Gastrocnemius medialis (tissue), 4 donors: ENCODE measurements around the gene POMGNT1. TPM values are rescaled to one million over a fixed set of nuclear protein-coding genes. Genes with fewer than 3 reads are reported as not detected.

Source experiments
- ATAC-seq, 2 donors: fragments of 150-250 bp; one replicate each; pipeline ENCODE4 v1.9.1; 2016
- DNase-seq, 2 donors: peaks; one replicate each; pipeline ENCODE4 v3.0.0-alpha.2; 2019
- H3K27ac ChIP-seq, 4 donors: fragments of 200-600 bp; sonication (generic); 1 replicate in 1 of 4; 2 replicates in 3 of 4; pipeline ENCODE4 v1.5.1; 2016 to 2018; ENCODE audit warnings: mild to moderate bottlenecking in 2 of 4, moderate library complexity in 1 of 4
- H3K27me3 ChIP-seq, 3 donors: fragments of 200-600 bp; sonication (generic) in 2 of 3; 1 replicate in 1 of 3; 2 replicates in 2 of 3; pipeline versions ENCODE4 v1.5.1 to v1.6.0; 2016 to 2019; ENCODE audit warnings: mild to moderate bottlenecking in 1 of 3, moderate library complexity in 1 of 3
- H3K36me3 ChIP-seq, 2 donors: fragments of 200-600 bp; sonication (generic) in 1 of 2; one replicate each; pipeline ENCODE4 v1.5.1; 2017 to 2018
- H3K4me1 ChIP-seq, 2 donors: fragments of 200-600 bp; sonication (generic) in 1 of 2; one replicate each; pipeline ENCODE4 v1.5.1; 2016 to 2017; ENCODE audit warnings: mild to moderate bottlenecking in 2 of 2
- H3K4me3 ChIP-seq, 4 donors: fragments of 200-600 bp; sonication (generic) in 3 of 4; 1 replicate in 1 of 4; 2 replicates in 3 of 4; pipeline ENCODE4 v1.5.1; 2016 to 2019; ENCODE audit warnings: mild to moderate bottlenecking in 2 of 4
- H3K9me3 ChIP-seq, 3 donors: fragments of 200-600 bp; sonication (generic) in 2 of 3; 1 replicate in 1 of 3; 2 replicates in 2 of 3; pipeline ENCODE4 v1.5.1; 2016 to 2019
- CTCF ChIP-seq, 5 experiments: fragments of 450-650 bp in 3 of 5; fragments of 200-600 bp in 2 of 5; sonication (generic) in 2 of 5; IDR thresholded peaks in 4 of 5; conservative IDR thresholded peaks in 1 of 5; 1 replicate in 4 of 5; 2 replicates in 1 of 5; pipeline ENCODE4 v1.5.1; 2016 to 2019; ENCODE audit warnings: antibody characterized with exemption in 5 of 5, mild to moderate bottlenecking in 3 of 5, moderate library complexity in 3 of 5
- POLR2A ChIP-seq, 2 donors: fragments of 450-650 bp; IDR thresholded peaks; one replicate each; pipeline ENCODE4 v1.6.1; 2017; ENCODE audit warnings: antibody characterized with exemption in 2 of 2, mild to moderate bottlenecking in 2 of 2, moderate library complexity in 2 of 2
- in situ Hi-C, 4 donors: fragments of 200-750 bp; cut with MboI; loops; one replicate each; pipeline versions ENCODE4 v1.15.0 to v1.8.0; 2017; ENCODE audit warnings: low sequenced_read_pairs in 4 of 4
- intact Hi-C: fragments of 100-400 bp; cut with DNase I; formaldehyde crosslinking; loops from one replicate; pipeline ENCODE4 v1.15.1; 2023; ENCODE audit warnings: low total_unique reads
- total RNA-seq, 4 donors: library from RNA; depleted of rRNA; stranded (reverse); fragments of >200 nt; gene quantifications; one replicate each; pipeline versions ENCODE4 v1.1.0 to v1.2.3, GENCODE V29; 2016

POMGNT1 gene
- total RNA-seq, 4 donors from 2014 or later: 66.2 to 107 (median 92.2) TPM

GRCh38 chr1:46176211-46176865 is 21.9 kb downstream of the POMGNT1 start, which contains the start of gene P3R3URF:
P3R3URF (minus strand) TSS chr1:46176488; CDS start chr1:46176471, 17 bp downstream.
- H3K9me3 ChIP-seq: no peaks in the 10 kb centered on the region
- intact Hi-C loops: loop anchor here (10.0 kb wide), 1 partner anchor 262 kb away; no protein-coding TSS in a partner anchor
- no peak for ATAC-seq
- peak within 1 kb of the TSS; percentile 84 to 90 (median 86) for H3K27ac ChIP-seq
- TF ChIP-seq CTCF (IDR thresholded peaks at IDR 0.05 in 4 of 5, conservative IDR thresholded peaks at IDR 0.05 in 1 of 5) (no peak), POLR2A (IDR thresholded peaks at IDR 0.05) (no peak)
- H3K4me1 ChIP-seq: peaks cover 40 to 43% of the 10 kb centered on the region in 2 donors
- in situ Hi-C loops: loop anchor here in 1 of 4 donors (5.0 kb wide), 1 partner anchor 139 kb away; no protein-coding TSS in a partner anchor
- H3K36me3 ChIP-seq: no peaks in the 10 kb centered on the region
- peak within 1 kb of the TSS in 1 of 4 donors; percentile 16 for H3K4me3 ChIP-seq
- no peak for DNase-seq
- H3K27me3 ChIP-seq: no peaks in the 10 kb centered on the region

GRCh38 chr1:46175243-46175642 is 23.0 kb downstream of the POMGNT1 start:
- ATAC-seq (peak in 1 of 2 donors; percentile 1), DNase-seq (no peak)
- TF ChIP-seq POLR2A (IDR thresholded peaks at IDR 0.05): no peak
- TF ChIP-seq CTCF (IDR thresholded peaks at IDR 0.05 in 4 of 5, conservative IDR thresholded peaks at IDR 0.05 in 1 of 5): no peak
- Histone ChIP-seq H3K27me3 (no peaks in the 10 kb centered on the region), H3K4me3 (peak overlapping the region in 1 of 4 donors; percentile 16), H3K4me1 (peaks cover 42 to 50% of the 10 kb centered on the region in 2 donors), H3K9me3 (no peaks in the 10 kb centered on the region), H3K27ac (peak overlapping the region; percentile 84 to 90 (median 86)), H3K36me3 (no peaks in the 10 kb centered on the region)
- in situ Hi-C loops: loop anchor here in 1 of 4 donors (5.0 kb wide), 1 partner anchor 138 kb away; no protein-coding TSS in a partner anchor
- intact Hi-C loops: loop anchor here (2.0 to 10.0 kb wide), 2 partner anchors 42 to 260 kb away; partner anchors contain the start of gene PIK3R3

- intact Hi-C loops (loop anchor here (2.0 to 10.0 kb wide), 2 partner anchors 42 to 260 kb away; partner anchors contain the start of gene PIK3R3), in situ Hi-C loops (loop anchor here in 1 of 4 donors (5.0 kb wide), 1 partner anchor 137 kb away; no protein-coding TSS in a partner anchor)
- Histone ChIP-seq H3K27me3 (no peaks in the 10 kb centered on the region), H3K4me1 (peaks cover 42 to 53% of the 10 kb centered on the region in 2 donors), H3K9me3 (no peaks in the 10 kb centered on the region), H3K27ac (peak within 1 kb of the TSS; percentile 84 to 90 (median 86)), H3K4me3 (peak within 1 kb of the TSS in 3 of 4 donors; percentile 16 to 33 (median 21)), H3K36me3 (no peaks in the 10 kb centered on the region)
- ATAC-seq (peak; percentile 89 to 92), DNase-seq (peak; percentile 71 to 84)
- TF ChIP-seq POLR2A (IDR thresholded peaks at IDR 0.05) (peak; percentile 16 to 49), CTCF (IDR thresholded peaks at IDR 0.05 in 4 of 5, conservative IDR thresholded peaks at IDR 0.05 in 1 of 5) (no peak)
Observed at GRCh38 chr1:46174448-46175231, 23.6 kb downstream of the POMGNT1 start, which contains the start of gene TSPAN1. TSPAN1 (plus strand) TSS chr1:46175087; CDS start chr1:46181108, 6,021 bp downstream.

- peak; percentile 14 to 28 for ATAC-seq
- no peak overlapping the region for H3K4me3 ChIP-seq
- intact Hi-C loops: loop anchor here (10.0 kb wide), 1 partner anchor 259 kb away; no protein-coding TSS in a partner anchor
Observed at GRCh38 chr1:46173361-46173856, 24.8 kb downstream of the POMGNT1 start.

More at GRCh38 chr1:46173361-46173856, 24.8 kb downstream of the POMGNT1 start:
- no peak for DNase-seq
- peak in 2 of 5 experiments; percentile 11 to 27 for TF ChIP-seq CTCF (IDR thresholded peaks at IDR 0.05 in 4 of 5, conservative IDR thresholded peaks at IDR 0.05 in 1 of 5)
- no peak for TF ChIP-seq POLR2A (IDR thresholded peaks at IDR 0.05)
- Histone ChIP-seq H3K9me3 (no peaks in the 10 kb centered on the region), H3K4me1 (peaks cover 45 to 60% of the 10 kb centered on the region in 2 donors), H3K27me3 (no peaks in the 10 kb centered on the region), H3K36me3 (no peaks in the 10 kb centered on the region), H3K27ac (peak overlapping the region; percentile 84 to 90 (median 86))
- in situ Hi-C loops: no loop called here
